ENCODE data around the gene CILP2. TPM values are rescaled to one million over a fixed set of nuclear protein-coding genes. Genes with fewer than 3 reads are reported as not detected.

The CILP2 gene
- total and polyA plus RNA-seq, 2 donors (not counting 1 experiment from before 2014, with no cell fraction given), result 0.10 to 0.66 TPM

- H3K27me3 ChIP-seq (ENCODE audit: control insufficient read depth, insufficient read depth, low read length), result peaks cover 7% of the 10 kb centered on the region
- no peak overlapping the region for H3K27ac ChIP-seq (ENCODE audit: insufficient read depth, low read length)
- no peaks in the 10 kb centered on the region for H4K20me1 ChIP-seq (ENCODE audit: control insufficient read depth, extremely low read depth, insufficient read depth, low read length)
- no peaks in the 10 kb centered on the region for H3K79me2 ChIP-seq (ENCODE audit: control insufficient read depth, insufficient read depth, low read length)
- H3K36me3 ChIP-seq (ENCODE audit: control insufficient read depth, insufficient read depth, low read length), result no peaks in the 10 kb centered on the region
- no peak overlapping the region for H3K4me3 ChIP-seq (replicated peaks in 1 of 4; ENCODE audit: control extremely low read depth in 1 of 4, insufficient read depth in 1 of 4, low read depth in 3 of 4, low read length in 4 of 4)
- no peak overlapping the region for H3K9ac ChIP-seq (ENCODE audit: insufficient read depth, low read length)
- TF ChIP-seq EZH2 (IDR thresholded peaks at IDR 0.05; ENCODE audit: low read length, missing control alignments) (no peak), CTCF (conservative IDR thresholded peaks at IDR 0.05 in 1 of 2, IDR thresholded peaks at IDR 0.05 in 1 of 2; ENCODE audit: low read depth in 1 of 2, low read length in 2 of 2) (no peak)
- no peak overlapping the region for H2AFZ ChIP-seq (ENCODE audit: low read length)
- no peaks in the 10 kb centered on the region for H3K4me1 ChIP-seq (ENCODE audit: control insufficient read depth, extremely low read depth, insufficient read depth, low read length)
- no peak overlapping the region for H3K4me2 ChIP-seq (ENCODE audit: extremely low read depth, insufficient read depth, low read length)
- H3K9me3 ChIP-seq (ENCODE audit: control insufficient read depth, insufficient read depth, low read depth, low read length), result no peaks in the 10 kb centered on the region
- DNase-seq (ENCODE audit: low read depth in 2 of 2), result no peak
Measured at GRCh38 chr19:19549804-19550464, 11.9 kb downstream of the CILP2 start.

- no peak overlapping the region for H2AFZ ChIP-seq (ENCODE audit: low read length)
- H3K9me3 ChIP-seq (ENCODE audit: control insufficient read depth, insufficient read depth, low read depth, low read length), result no peaks in the 10 kb centered on the region
- H3K4me2 ChIP-seq (ENCODE audit: extremely low read depth, insufficient read depth, low read length), result no peak overlapping the region
- no peaks in the 10 kb centered on the region for H3K79me2 ChIP-seq (ENCODE audit: control insufficient read depth, insufficient read depth, low read length)
- H3K4me1 ChIP-seq (ENCODE audit: control insufficient read depth, extremely low read depth, insufficient read depth, low read length), result no peaks in the 10 kb centered on the region
- peaks cover 7% of the 10 kb centered on the region for H3K27me3 ChIP-seq (ENCODE audit: control insufficient read depth, insufficient read depth, low read length)
- no peak overlapping the region for H3K9ac ChIP-seq (ENCODE audit: insufficient read depth, low read length)
- no peak overlapping the region for H3K27ac ChIP-seq (ENCODE audit: insufficient read depth, low read length)
- TF ChIP-seq EZH2 (IDR thresholded peaks at IDR 0.05; ENCODE audit: low read length, missing control alignments) (no peak), CTCF (conservative IDR thresholded peaks at IDR 0.05 in 1 of 2, IDR thresholded peaks at IDR 0.05 in 1 of 2; ENCODE audit: low read depth in 1 of 2, low read length in 2 of 2) (no peak)
- no peak overlapping the region for H3K4me3 ChIP-seq (replicated peaks in 1 of 4; ENCODE audit: control extremely low read depth in 1 of 4, insufficient read depth in 1 of 4, low read depth in 3 of 4, low read length in 4 of 4)
- no peaks in the 10 kb centered on the region for H4K20me1 ChIP-seq (ENCODE audit: control insufficient read depth, extremely low read depth, insufficient read depth, low read length)
- peak in 1 of 2 donors; percentile 92 for DNase-seq (ENCODE audit: low read depth in 2 of 2)
- H3K36me3 ChIP-seq (ENCODE audit: control insufficient read depth, insufficient read depth, low read length), result no peaks in the 10 kb centered on the region
Measured at GRCh38 chr19:19550485-19550929, 12.4 kb downstream of the CILP2 start.

- Histone ChIP-seq H3K79me2 (ENCODE audit: control insufficient read depth, insufficient read depth, low read length) (no peaks in the 10 kb centered on the region), H3K4me1 (ENCODE audit: control insufficient read depth, extremely low read depth, insufficient read depth, low read length) (no peaks in the 10 kb centered on the region), H3K27ac (ENCODE audit: insufficient read depth, low read length) (no peak overlapping the region), H2AFZ (ENCODE audit: low read length) (no peak overlapping the region), H3K4me2 (ENCODE audit: extremely low read depth, insufficient read depth, low read length) (no peak overlapping the region), H3K4me3 (replicated peaks in 1 of 4; ENCODE audit: control extremely low read depth in 1 of 4, insufficient read depth in 1 of 4, low read depth in 3 of 4, low read length in 4 of 4) (no peak overlapping the region), H3K27me3 (ENCODE audit: control insufficient read depth, insufficient read depth, low read length) (peaks cover 7% of the 10 kb centered on the region), H3K36me3 (ENCODE audit: control insufficient read depth, insufficient read depth, low read length) (no peaks in the 10 kb centered on the region), H3K9ac (ENCODE audit: insufficient read depth, low read length) (no peak overlapping the region), H4K20me1 (ENCODE audit: control insufficient read depth, extremely low read depth, insufficient read depth, low read length) (no peaks in the 10 kb centered on the region), H3K9me3 (ENCODE audit: control insufficient read depth, insufficient read depth, low read depth, low read length) (no peaks in the 10 kb centered on the region)
- DNase-seq (ENCODE audit: low read depth in 2 of 2), result peak in 1 of 2 donors; percentile 32
- TF ChIP-seq CTCF (conservative IDR thresholded peaks at IDR 0.05 in 1 of 2, IDR thresholded peaks at IDR 0.05 in 1 of 2; ENCODE audit: low read depth in 1 of 2, low read length in 2 of 2) (no peak), EZH2 (IDR thresholded peaks at IDR 0.05; ENCODE audit: low read length, missing control alignments) (no peak)
Measured at GRCh38 chr19:19550972-19551852, 13.1 kb downstream of the CILP2 start.

Data from fibroblast of lung (primary cell).